ENCODE results near the gene NVL.
A peak's percentile ranks its signal among the peaks of the same experiment; 100 is the strongest.

The NVL gene

DNA sequence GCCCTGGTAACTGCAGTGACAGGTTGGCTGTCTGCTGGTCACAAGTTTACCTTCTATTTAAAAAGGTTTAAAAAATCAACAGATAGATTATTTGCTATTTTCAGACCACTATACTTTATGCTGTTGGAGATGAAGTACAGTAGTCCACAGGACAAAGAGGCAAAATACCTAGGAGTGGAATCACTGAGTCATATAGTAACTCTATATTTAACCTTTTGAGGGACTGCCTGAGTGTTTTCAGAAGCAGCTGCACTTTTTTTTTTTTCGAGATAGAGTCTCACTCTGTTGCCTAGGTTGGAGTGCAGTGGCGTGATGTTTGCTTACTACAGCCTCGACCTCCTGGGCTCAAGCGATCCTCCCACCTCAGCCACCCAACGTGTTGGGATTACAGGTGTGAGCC, 38.4 kb upstream of the NVL start:
- DNase-seq (ENCODE audit: low read depth, low spot score) = no peak
- TF ChIP-seq, protein P1, sequence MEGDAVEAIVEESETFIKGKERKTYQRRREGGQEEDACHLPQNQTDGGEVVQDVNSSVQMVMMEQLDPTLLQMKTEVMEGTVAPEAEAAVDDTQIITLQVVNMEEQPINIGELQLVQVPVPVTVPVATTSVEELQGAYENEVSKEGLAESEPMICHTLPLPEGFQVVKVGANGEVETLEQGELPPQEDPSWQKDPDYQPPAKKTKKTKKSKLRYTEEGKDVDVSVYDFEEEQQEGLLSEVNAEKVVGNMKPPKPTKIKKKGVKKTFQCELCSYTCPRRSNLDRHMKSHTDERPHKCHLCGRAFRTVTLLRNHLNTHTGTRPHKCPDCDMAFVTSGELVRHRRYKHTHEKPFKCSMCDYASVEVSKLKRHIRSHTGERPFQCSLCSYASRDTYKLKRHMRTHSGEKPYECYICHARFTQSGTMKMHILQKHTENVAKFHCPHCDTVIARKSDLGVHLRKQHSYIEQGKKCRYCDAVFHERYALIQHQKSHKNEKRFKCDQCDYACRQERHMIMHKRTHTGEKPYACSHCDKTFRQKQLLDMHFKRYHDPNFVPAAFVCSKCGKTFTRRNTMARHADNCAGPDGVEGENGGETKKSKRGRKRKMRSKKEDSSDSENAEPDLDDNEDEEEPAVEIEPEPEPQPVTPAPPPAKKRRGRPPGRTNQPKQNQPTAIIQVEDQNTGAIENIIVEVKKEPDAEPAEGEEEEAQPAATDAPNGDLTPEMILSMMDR (IDR thresholded peaks at IDR 0.05; ENCODE audit: insufficient read depth, low read length, missing control alignments) = no peak
- no peak overlapping the region for H3K4me3 ChIP-seq (ENCODE audit: low read depth, low read length)
- POLR2A ChIA-PET = no interaction called here
- CTCF ChIA-PET = no interaction called here

DNA sequence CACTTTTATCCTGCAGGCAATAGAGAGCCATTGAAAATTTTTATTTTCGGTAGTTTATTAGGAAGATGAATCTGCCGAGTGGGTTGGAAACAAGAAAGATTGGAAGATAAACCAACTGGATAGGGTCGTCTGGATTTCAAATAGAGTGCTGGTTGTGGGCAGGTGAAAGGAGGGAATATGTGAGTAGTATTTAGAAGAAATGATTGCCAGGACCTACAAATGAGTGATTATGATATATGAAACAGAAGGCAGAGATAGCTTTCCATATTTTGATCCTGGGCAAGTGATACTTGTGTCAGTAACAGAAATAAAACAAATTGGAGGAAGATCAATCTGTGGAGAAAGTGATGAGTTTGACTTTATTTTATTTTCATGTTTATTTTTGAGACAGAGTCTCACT, 29.2 kb upstream of the NVL start:
- H3K4me3 ChIP-seq (ENCODE audit: low read depth, low read length) = no peak overlapping the region
- TF ChIP-seq, protein P1 (IDR thresholded peaks at IDR 0.05; ENCODE audit: insufficient read depth, low read length, missing control alignments) = no peak
- DNase-seq (ENCODE audit: low read depth, low spot score) = no peak
- POLR2A ChIA-PET = no interaction called here
- CTCF ChIA-PET = no interaction called here

DNA sequence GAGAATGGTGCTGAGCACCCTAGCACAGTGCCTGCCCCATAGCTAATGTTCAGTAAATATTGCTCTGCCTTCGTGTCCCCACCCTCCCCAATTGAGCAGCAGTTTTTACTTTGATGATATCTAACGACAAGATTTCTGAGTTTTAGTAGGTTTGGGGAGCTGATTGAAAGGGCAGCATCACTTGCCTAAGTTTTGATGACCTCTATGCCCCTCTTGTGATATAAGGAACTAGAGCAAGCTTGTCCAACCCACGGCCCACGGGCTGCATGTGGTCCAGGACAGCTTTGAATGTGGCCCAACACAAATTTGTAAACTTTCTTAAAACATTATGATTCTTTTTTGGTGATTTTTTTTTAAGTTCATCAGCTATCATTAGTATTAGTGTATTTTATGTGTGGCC, 28.3 kb upstream of the NVL start:
- ChIA-PET CTCF (interaction anchor here (1.4 to 1.7 kb wide), 2 partner anchors 24 to 99 kb away, joined by 7 to 8 read pairs; no protein-coding TSS in a partner anchor), POLR2A (no interaction called here)
- no peak for DNase-seq (ENCODE audit: low read depth, low spot score)
- peak overlapping the region; percentile 89 for H3K4me3 ChIP-seq (ENCODE audit: low read depth, low read length)
- TF ChIP-seq, protein P1 (IDR thresholded peaks at IDR 0.05; ENCODE audit: insufficient read depth, low read length, missing control alignments) = no peak

DNA sequence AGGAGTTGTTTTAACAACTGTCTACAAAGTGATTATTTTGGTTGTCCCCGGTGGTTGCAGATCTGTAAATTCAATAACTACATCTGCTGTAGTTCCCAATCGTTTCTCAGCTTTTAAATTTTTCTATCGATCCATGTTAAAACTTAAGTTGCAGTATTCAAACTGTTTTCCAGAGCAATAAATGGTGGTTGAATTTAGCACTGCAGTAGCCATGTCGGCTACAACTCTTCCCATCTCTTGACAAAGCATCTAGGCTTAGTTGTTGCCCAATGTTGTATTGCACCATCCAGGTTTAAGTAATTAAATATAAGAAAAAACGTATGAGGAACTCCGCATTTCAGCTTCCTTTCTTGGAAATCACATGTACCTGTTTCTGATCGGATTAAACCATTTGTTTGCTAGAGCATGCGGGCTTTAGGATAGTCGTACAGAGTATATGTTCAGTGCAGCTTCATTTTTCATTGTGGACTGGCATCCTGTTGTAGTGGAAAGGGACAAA, 27.7 kb upstream of the NVL start:
- no peak for DNase-seq (ENCODE audit: low read depth, low spot score)
- H3K4me3 ChIP-seq (ENCODE audit: low read depth, low read length) = peak overlapping the region; percentile 89
- TF ChIP-seq, protein P1 (IDR thresholded peaks at IDR 0.05; ENCODE audit: insufficient read depth, low read length, missing control alignments) = no peak
- CTCF ChIA-PET = interaction anchor here (0.5 to 1.7 kb wide), 3 partner anchors 23 to 511 kb away, joined by 3 to 8 read pairs (median 7); no protein-coding TSS in a partner anchor
- POLR2A ChIA-PET = no interaction called here

DNA sequence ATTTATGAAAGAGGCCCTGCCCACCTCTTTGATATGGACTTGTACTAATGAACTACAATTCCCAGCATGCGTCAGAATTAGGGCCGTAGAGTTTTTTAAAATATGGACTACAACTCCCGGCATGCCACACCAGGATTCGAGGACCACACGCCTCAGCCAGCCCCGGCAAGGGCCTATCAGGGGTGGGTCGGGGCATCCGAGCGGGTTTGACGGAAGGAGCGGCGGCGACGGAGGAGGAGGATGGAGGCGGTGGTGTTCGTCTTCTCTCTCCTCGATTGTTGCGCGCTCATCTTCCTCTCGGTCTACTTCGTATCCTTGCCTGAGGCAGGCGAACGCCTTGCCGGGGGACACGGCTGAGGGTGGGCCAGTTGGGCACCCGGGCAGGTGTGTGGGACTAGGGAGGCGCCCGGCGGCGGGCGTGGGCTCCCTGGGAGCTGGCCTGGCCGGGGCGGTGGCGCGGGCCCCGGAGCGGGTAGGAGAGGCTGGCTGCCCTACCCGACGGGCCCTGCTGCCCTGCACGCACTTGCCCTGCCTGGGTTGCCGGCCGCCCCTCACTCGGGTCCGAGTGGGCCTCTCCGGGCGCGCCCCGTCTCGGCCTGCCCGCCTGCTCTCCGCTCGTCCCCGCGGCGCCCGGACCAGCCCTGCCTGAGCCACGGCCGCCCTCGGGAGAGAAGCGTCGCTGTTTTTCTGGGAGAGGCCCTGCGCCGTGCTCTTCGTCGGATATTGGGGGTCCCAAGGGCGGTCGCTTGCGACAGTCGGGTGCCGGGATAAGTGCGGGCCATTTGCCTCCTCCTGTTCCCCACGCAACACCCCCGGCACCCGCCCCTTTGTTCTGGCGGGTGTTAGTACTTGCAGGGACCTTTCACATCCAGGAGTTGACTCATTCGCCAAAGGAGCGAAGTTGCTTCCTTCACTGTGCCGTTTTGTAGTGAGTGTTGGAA, 27.0 kb upstream of the NVL start, which contains the start of gene CNIH4:
Gene CNIH4, plus strand, starts transcription at position 195 of the 941 bp plus-strand sequence. Its CDS starts 46 bp downstream, at position 241.
- POLR2A ChIA-PET = interaction anchor here (0.6 kb wide), 1 partner anchor 27 kb away, joined by 3 read pairs; no protein-coding TSS in a partner anchor
- H3K4me3 ChIP-seq (ENCODE audit: low read depth, low read length) = peak within 1 kb of the TSS; percentile 89
- CTCF ChIA-PET = interaction anchor here (0.5 to 1.7 kb wide), 4 partner anchors 22 to 510 kb away, joined by 3 to 8 read pairs (median 5); no protein-coding TSS in a partner anchor
- TF ChIP-seq, protein P1 (IDR thresholded peaks at IDR 0.05; ENCODE audit: insufficient read depth, low read length, missing control alignments) = no peak
- DNase-seq (ENCODE audit: low read depth, low spot score) = peak; percentile 79
